Hematopoietic multipotent progenitor cell treated with erythropoietin and hydrocortisone succinate and interleukin-3 and kit ligand, for 8 days (in vitro differentiated cells): Measurements from ENCODE around the gene MUSK.
"Not testable (repeated sequence)": the region's sequence is repeated elsewhere in the genome, so short reads cannot be mapped to it uniquely, and the experiment has no call there.

Source experiments
- DNase-seq: peaks from one replicate; pipeline ENCODE4 v3.0.0-alpha.2; 2015

MUSK gene

DNA sequence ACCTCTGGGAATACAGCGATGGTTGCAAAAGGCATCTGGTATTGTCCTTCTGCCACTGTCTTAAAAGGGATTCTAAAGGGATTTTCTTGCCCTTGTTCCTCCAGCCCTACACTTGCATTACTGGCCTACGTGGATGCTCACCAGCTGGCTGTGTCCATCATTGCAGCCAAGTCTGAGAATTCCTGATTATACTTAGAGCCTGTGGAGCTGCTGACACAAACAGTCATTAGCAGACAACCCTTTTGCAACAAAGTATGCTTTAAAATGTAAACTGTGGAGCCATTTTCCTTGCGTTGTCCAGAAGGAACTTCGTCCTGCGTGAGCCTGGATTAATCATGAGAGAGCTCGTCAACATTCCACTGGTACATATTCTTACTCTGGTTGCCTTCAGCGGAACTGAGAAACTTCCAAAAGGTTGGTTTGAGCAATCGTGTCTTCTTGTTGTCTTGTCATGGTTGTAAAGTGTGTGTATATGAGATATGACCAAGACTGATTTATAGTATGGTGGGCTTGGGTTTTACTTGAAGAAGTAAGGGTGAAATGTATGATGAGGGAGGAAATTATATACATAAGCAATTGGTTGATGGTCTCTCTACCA is at the start of gene MUSK:
Gene MUSK, plus strand, starts transcription at position 222 of the 598 bp plus-strand sequence. Its CDS starts 114 bp downstream, at position 336.
- no peak for DNase-seq

DNA sequence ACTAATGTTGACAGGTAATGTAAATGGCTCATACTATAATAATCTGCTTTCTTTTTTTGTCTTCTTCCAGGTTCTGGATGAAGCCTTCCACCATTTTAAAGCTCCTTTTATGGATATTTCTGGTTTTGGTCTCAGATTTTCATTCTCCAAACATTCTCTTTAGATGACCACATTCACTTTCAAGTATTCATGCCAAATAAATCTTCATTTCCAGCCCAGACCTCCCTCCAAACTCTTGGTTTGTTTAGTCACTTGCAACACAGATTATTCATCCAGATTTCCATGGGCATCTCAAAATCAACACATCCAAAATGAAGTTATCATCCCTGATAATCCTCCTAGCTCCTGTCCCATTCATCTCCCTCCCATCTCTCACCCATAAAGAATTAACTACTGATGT is 48.8 kb upstream of the MUSK start:
- DNase-seq = no peak

DNA sequence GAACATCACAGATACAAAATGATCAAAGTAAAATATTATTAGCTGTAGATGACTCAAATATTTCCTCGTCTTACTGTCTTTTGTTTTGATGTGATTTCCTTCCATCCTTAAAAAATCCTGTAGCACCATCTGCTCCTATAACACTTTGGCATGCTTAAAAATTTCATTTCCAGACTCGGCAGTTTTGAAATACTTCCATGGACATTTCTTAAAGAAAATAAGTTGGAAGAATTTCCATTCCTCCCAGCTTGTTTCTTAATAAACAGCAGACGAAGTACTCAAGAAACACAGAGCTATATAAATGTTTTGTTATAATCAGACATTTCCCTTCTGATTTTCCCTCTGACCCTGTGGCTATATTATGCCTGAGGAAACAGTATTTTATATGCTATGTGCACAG is 47.9 kb upstream of the MUSK start:
- DNase-seq = no peak

DNA sequence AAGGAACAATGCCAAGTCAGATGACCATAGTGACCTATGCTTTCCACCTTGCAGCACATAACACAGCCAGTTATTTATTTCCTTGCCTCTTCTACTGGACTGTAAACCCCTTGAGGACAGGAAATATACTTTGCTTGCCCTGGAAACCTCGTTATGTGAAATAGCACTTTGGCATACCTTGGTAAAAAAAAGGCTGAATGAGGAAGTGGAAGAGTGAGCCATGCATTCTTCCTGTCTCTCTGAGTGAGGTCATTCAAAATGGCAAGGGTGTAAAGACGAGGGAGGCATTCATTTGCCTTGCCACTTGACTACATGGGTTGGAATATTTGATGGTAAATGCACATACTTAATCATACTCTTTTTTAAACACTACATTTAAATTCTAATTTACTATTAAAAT is 46.2 kb upstream of the MUSK start:
- DNase-seq = no peak

DNA sequence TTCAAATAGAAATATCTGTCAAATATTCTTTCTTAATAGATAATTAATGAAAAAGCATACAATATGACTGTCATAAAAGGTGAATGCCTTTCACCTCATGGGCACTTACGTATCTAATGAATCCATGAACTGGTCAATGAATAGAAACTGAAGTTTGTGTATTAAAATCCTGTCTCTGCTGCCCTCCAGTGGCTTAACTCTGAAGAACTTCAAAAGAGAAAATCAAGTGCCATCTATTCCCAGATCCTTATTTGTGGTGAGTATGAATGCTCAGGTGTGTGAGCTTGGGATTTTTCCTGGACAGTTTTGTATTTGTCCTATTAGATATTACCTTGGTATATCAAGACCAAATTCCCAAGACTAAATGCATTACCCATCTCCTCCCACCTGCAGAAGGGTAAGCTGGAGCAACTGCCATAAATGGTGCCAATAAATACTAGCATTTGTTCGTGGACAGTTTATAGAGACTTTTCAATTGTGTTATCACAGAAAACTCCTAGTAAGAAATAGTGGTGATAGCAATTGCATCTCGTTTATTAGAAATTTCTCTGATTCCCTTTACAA is 45.0 kb upstream of the MUSK start:
- peak; percentile 69 for DNase-seq

DNA sequence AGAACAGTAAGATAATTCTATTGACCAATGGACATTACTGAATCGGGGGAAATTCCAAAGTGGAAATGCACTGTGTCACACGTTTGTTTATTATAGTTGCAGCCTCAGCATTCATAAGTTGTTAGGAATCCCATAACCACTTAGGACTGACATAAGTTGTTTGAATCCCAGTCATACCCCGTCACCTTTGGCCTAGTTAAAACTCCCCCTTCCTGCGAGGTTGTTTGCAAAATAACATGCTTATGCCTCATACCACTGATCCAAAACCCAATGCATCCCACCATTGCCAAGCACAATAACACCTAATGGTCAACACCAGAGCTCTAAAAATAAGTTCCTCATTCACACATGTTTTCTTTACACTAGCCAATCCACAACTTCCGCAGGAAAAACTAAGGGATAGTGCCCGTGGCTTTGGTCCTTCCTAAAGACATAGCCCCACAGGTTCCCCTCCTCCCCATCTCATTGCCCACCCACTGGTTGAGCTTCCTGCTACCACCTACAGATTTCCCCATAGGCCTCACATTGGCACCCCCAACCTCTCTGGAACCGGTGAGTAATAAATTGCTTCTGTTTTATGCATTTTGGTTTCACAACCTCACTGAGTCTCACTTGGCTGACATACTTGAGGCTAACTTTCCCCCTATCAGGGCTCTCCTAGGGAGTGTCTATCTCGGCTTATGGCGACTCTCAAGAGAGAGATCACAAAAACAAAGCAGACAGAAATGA is 42.3 kb upstream of the MUSK start:
- no peak for DNase-seq

DNA sequence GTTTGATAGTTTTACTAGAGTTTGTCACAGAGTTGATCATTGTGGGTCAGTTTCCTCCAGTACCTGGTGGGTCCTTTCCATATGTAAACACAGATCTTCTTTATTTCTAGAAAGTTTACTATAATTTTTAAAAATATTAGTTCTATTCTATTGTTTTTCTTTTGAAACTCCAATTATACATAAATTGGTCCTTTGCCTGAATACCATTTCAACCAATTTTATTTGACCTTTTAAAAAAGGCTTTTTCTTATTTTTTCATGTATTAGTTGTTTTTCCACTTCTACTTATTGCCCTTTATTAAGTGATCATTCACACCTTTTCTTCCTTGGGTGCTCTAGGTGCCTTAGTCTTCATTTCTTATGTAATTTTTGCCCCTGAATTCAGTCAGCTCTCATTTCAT is 33.0 kb upstream of the MUSK start:
- DNase-seq = no peak

DNA sequence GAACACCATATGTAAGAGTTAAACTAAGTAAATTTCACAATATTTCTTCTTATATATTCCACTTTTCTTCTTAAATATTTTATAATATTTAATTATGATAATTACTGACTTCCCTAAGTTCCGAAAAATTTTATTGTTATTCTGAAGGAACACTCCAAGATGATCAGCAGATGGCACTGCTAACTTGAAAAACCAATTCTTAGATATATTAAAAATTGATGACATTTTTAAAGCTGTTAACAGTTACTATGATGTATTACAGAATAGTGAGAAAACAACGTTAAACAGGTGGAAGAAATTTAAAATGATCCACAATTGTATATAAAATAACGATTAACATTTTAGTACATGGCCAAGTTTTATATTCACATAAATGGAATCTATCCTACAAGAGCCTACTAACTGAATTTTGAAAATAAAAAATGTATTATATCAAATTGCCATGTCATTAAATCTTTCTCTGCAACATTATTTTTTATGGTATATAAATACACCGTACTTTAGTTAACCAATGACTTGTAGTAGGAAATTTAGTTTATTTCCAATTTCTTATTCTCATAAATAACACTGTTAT is 30.1 kb upstream of the MUSK start:
- peak; percentile 22 for DNase-seq

DNA sequence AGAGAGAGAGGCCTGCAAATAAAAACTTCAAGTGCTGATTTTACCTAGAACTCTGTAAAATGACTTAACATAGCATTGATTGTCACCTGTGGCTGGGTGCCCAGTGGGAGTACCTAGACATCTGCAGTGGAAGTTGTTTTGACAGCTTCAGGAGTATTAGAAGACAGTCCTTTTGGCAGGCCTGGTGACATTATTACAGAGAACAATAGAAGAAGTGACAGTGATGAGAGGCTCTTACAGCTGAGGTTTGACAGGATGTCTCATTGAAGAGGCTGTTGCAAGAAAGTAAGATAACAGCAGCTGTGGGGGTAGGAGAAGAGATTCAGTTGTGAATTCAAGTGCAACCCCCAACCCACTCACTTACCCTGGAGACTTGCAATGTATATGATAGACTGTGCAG is 27.9 kb upstream of the MUSK start:
- DNase-seq = no peak

DNA sequence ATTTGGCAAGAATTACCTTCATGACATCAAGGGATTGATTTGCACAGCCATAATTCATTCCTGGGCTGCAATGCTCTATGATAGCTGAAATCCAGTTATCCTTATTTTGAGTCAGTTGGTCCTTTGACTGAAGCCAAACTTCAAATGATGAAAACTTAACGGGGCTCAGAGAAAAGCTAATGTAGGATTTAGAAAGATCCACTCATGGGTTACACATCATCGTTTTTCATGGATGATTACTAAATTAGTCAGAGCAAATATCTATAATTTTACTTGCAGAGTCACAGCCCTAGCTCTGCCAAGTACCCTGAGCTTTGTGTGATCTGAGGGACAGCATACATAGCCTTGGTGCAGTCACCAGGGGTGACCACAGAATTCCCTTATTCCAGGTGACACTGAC is 27.3 kb upstream of the MUSK start:
- DNase-seq = no peak

DNA sequence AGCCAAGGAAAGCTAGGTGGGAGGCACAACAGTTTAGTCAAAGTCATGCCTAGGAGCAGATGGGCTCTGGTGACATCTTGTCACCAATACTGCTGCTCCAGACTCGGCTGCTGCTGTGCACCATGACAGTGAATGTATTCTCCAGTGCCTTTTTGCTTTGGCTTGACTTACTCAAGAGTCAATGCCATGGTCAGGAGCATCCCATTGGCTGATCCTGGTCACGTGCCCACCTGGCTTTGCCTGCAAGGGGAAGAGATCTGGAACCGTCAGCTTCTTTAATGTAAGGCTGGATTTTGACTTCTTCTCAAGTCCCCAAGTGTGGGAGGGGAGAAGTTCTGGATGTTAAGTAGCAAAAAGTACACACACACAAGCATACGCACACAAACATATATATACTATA is 19.9 kb upstream of the MUSK start:
- no peak for DNase-seq

DNA sequence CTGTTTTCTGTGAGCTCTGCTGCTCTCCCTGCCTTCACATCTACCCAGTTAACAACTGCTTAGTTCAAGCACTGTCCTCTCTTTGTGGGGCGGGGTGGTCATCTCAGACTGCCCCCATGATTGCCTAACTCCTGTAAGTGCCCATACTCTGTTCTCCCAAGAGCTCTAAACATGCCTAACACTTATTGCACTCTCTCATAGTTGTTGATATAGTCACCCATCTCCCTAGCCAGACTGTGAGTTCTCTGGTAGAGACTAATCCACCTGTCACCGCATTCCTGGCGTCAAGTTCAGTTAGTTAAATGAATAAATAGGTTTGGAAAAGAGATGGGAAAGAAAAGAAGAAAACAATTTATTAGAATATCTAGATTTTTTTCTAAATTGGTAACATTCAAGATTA is 18.3 kb upstream of the MUSK start:
- no peak for DNase-seq

DNA sequence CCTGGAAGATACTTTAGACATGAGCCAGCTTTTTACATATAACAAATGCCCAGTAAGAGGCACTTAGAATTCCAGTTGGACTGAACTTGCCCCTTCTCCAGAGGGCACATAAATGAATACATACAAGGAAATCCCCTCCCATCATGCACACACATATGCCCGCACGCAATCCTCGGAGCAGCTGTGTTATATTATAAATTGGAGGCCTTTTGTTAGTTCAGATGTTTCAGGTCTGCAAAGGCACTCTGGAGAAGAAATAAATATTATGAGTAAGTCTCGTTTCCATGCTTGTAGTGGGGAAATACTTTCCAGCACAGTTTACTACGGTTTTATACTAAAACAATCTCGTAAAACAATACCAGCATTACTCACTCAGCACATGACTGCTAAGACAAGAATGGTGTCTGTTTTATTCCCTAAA is 17.6 kb upstream of the MUSK start:
- DNase-seq = no peak

DNA sequence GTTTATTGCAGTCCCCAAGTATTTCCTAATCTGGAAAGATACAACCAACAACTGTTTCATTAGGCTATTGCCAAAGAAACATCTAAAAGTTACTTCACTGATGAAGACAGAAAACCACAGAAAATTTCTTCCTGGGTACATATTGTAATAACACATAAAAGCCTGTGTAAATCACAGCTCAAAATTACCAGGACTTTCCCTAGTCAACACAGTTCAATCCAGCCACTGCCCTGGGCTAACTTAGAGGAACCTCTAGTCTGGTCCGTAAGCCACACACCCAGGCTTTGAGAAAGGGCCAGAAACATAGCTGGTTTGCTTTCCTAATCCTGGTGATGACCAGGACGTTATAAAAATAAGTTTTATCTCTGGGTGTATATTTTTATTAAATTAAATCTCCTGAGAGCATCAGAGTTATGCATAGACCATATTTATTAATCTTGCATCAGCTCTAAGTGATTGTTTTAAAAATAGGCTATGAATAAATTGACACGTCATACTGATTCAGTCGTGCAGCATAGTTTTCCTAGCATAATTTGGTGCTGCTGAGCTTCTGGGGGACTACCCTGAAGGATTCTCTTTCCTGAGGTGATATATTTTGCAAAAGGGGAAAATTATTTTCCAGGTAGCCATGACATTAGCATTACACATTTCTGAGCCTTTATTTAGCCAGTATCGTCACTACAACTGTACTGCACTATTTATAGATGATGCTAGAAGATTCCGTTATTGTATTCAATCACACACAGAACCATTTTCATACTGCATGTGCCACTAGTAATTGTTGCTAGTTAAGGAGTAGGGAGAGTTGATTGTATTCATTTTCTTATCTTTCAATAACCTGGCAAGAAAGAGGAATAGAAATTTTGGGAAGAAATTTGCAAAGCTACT is 12.6 kb upstream of the MUSK start:
- DNase-seq = no peak

DNA sequence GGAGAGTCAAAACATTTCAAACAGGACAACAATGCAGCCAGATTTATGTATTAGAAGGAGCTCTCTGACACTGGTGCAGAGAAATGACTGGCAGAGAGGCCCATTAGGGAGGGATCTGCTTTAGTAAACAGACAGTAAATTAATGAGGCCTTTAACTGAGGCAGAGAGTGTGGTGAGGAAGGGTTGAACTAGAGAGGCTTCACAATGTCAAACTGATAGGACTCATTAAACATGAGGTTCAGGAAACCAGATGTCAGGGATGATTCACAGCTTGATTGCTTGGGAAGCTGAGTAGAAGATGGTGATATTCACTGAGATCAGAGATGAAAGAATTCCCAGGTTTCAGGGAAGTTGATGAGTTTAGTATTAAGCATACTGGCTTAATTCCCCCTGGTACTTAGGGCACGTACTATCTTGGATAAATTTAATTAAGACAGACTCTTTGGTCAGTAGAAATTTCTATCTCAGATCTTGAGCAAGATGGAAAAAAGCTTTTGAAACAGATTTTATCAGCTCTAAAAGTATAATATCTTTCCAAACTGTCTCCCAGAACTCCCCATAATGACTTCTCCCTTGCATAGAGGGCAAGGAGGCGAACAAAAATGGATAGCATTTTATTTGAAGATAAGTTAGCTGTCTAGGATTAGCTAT is 8.6 kb upstream of the MUSK start:
- DNase-seq = no peak

DNA sequence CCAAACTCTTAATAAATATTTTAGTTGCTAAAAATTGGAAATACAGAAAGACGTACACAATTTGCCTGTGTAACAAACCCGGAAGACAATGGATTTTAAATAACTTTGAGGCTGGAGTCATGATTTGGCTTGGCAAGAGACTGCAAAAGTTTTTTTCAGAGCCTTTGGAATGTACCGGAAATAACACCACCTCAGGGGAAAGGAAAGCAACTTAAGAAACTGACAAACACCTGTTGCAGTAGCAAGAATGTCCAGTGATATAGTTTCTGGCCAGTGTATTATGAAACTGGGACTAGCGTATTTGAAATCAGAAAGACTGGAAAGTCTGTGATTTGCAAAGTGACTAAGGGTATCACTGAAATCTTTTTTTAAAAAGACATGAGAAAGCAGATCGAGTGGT is 842 bp downstream of the MUSK start:
- DNase-seq = no peak

DNA sequence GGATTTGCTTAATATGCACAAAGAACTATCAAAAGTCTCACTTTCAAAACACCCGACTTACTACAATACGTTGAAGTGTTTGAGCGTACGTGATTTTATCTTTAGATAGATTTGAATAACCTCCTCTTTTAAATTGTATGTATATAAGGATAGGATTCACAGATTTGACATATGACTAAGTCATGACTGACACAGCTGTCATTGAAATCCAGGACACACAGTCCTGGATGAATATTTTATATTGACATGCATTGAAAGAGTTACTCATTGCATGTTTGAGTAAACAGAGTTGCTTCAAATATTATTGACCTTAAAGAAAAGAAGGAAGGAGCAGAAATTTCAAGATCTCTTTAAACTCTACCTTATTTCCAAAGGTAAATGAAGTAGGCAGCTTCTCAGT is 3.3 kb downstream of the MUSK start:
- DNase-seq = no peak

DNA sequence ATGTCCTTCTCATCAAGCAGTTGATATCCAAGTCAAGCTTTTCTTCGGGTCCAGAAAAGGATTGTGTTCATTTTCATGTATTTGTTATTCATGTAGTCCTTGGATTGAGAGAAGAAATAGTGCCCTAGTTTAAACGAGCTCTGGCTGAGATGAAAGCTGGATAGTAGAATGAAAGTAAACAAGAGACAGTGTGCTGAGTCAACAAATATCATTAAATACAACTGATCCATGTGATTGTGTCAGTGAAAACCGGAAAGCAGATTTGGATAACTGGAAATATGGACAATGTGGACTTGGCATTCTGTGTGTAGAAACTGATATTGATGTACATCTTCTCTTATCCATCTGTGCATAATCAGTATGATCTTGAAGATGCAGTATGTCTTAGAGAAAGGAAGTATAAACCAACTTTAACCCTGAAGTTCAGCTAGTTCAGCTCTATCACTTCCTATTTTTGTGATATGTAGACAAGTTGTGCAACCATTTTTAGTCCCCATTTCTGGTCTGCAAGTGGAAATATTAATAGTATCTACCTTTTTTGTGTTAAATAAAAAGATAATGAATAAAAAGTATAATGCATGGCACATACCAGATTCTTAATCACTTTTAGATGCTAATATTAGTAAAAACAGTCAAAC is 4.4 kb downstream of the MUSK start:
- DNase-seq = no peak

DNA sequence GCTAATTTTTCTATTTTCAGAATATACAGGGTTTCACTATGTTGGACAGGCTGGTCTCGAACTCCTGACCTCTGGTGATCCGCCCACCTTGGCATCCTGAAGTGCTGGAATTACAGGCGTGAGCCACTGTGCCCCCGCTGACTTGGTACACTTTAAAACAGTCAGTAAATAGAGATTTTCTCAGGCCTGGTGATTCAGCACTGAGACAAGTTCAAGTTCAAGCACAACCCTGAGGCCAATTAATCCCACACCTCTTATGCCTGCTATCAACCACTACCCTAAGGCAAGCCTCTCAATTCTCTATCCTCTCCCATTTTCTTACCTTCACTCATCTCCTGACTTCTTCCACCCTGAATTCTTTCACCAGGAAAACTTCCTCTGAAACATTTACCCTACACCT is 18.9 kb downstream of the MUSK start:
- DNase-seq = no peak

DNA sequence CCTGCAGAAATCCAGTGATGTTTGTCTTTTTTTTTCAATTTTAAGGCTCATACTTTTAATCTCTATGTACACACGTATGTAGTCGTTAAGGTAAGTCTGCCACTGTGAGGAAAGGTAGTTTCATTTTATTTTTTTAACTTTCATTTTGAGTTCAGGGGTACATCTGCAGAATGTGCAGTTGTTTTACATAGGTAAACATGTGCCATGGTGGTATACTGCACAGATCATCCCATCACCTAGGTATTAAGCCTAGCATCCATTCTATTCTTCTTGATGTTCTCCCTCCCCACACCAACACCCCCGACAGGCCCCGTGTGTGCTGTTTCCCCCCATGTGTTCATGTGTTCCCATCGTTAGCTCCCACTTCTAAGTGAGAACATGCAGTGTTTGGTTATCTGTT is 19.7 kb downstream of the MUSK start:
- no peak for DNase-seq

DNA sequence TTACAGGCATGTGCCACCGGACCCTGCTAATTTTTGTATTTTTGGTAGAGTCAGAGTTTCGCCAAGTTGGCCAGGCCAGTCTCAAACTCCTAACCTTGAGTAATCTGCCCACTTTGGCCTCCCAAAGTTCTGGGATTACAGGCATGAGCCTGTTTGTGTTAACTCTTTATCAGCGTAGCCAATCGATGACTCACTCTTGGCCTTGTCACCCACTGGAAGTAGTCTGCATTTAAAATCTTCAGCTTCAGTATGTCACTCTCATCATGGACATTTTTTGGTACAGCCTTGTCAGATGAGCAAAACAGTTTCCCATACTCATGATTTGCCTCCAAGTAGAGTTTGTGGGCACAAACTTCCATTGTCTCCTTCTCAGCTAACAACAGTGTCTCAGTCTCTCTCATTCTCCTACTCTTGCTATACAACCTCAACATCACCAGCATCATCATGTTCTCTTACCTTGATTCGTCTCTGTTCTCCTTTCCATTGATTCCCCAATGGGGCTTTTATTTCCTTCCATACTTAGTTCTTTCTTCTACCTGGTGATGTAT is 22.5 kb downstream of the MUSK start:
- peak; percentile 6 for DNase-seq

DNA sequence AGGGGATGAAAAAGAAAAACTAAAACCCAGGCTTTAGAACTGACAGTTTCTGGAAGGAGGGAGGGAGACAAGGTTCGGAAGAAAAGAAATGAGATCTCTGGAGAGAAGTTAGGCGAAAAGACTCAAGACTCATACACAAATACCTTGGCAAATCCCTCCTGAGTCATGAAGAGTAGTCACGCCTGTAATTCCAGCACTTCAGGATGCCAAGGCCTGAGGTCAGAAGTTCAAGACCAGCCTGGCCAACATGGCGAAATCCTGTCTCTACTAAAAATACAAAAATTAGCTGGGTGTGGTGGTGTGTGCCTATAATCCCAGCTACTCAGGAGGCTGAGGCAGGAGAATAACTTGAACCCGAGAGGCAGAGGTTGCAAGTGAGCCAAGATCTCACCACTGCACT is 27.3 kb downstream of the MUSK start:
- DNase-seq = not testable (repeated sequence)
